HepG2 (cell line): ENCODE results near the gene SVBP.

ENCODE experiments used
- NCOR1 ChIP-seq: fragments of 200-600 bp; sonication (generic); IDR thresholded peaks from 2 replicates; pipeline ENCODE4 v1.7.0; 2017; ENCODE audit warnings: antibody characterized with exemption, low read length, borderline replicate concordance
- RELA ChIP-seq: sonication (generic); formaldehyde crosslinking; IDR thresholded peaks from 2 replicates; pipeline ENCODE4 v1.4.0; 2020; ENCODE audit warnings: missing genetic modification reagents
- ZBTB44 ChIP-seq: sonication (generic); formaldehyde crosslinking; IDR thresholded peaks from 2 replicates; pipeline ENCODE4 v1.4.0; 2020; ENCODE audit warnings: missing genetic modification reagents
- ZNF766 ChIP-seq: sonication (generic); formaldehyde crosslinking; IDR thresholded peaks from 2 replicates; pipeline ENCODE4 v1.5.0; 2020; ENCODE audit warnings: missing genetic modification reagents, borderline replicate concordance

- TF ChIP-seq ZBTB44 (no peak), RELA (no peak), NCOR1 (no peak), ZNF766 (CRISPR knock-in tag) (no peak)
These were observed 10.0 kb downstream of the SVBP start for GRCh38 chr1:42807056-42807668.
